ENCODE measurements around the gene PAN2.
A peak's percentile ranks its signal among the peaks of the same experiment; 100 is the strongest.
"Not testable (repeated sequence)": the region's sequence is repeated elsewhere in the genome, so short reads cannot be mapped to it uniquely, and the experiment has no call there.

PAN2 gene

DNA sequence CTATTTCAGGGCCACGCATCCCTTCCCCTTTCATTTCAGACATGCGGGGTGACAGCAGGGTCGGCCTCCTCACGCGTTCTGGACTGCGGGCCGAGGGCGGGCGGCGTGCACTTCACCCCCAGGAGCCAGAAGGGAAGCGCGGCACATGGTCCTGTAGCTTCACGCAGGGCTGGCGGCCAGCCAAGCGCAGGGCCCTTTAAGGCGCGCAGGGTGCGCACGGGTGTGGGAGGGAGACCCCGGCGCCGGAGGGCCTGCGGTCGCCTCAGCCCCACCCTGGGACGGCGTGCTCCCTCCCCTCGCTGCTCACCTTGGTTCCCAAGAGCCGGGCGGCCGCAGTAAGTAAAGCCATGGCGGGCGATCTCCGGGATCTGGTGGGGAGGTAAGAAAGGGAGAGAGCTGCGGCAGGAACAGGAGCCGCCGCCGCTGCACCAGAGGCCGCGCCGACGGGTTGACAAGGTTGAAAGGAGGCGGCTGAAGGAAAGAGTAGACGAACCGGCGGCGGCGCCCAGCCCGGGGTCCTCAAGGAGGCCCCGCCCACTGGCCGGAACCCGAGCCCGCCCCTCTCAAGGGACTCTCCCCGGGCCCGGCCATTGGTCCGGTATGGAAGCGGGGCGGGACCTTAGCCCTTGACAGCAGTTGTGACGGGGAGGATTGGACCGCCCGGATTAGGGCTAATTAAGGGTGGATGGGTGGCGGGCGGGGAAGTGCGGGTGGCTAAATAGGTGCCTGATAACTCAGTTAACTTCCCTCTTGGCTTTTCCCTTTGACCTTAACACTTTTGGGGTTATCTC is 33.8 kb downstream of the PAN2 start, which contains the start of gene CS:
TSS of gene CS (minus strand) at position 478 of the 791 bp plus-strand sequence. CDS start at position 349, 129 bp downstream.
- Histone ChIP-seq H3K9me3 (ENCODE audit: insufficient read depth, low read depth, low read length) (no peaks in the 10 kb centered on the region), H3K4me1 (ENCODE audit: insufficient read depth, low read length) (no peaks in the 10 kb centered on the region), H3K36me3 (ENCODE audit: insufficient read depth, low read depth, low read length) (peaks cover 35% of the 10 kb centered on the region), H3K27me3 (ENCODE audit: insufficient read depth, low read length) (no peaks in the 10 kb centered on the region), H3K4me3 (ENCODE audit: low read length) (peak within 1 kb of the TSS; percentile 94), H3K9ac (ENCODE audit: low read depth, low read length) (peak within 1 kb of the TSS; percentile 89), H3K27ac (ENCODE audit: low read length) (peak within 1 kb of the TSS; percentile 79)

DNA sequence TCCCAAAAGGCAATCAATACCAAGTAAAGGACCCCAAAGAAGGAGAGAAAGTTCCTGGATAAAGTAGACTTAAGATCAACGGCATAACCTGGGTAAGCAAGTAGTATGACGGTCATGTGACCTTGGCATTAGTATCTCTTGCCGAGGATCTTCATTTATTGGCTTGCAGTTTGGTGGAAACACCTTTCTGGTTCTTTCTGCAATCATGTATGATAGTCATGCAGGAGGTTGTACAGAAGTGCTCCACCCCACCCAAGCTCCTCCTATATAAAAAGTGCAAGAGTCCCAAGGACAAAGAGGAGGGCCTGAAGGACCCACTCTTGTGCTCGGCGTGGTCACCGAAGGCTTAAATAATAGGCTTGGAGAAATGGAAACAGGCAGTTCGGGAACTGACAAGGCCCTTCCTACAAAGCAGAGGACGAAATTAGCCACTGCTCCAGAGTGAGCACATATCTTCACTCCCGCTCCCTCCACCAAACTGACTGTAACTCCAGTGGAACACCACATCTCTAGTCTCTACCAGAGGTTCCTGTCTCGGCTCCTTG is 34.4 kb downstream of the PAN2 start:
- Histone ChIP-seq H3K9me3 (ENCODE audit: insufficient read depth, low read depth, low read length) (no peaks in the 10 kb centered on the region), H3K27ac (ENCODE audit: low read length) (no peak overlapping the region), H3K4me1 (ENCODE audit: insufficient read depth, low read length) (no peaks in the 10 kb centered on the region), H3K9ac (ENCODE audit: low read depth, low read length) (peak overlapping the region; percentile 89), H3K4me3 (ENCODE audit: low read length) (peak overlapping the region; percentile 94), H3K27me3 (ENCODE audit: insufficient read depth, low read length) (no peaks in the 10 kb centered on the region), H3K36me3 (ENCODE audit: insufficient read depth, low read depth, low read length) (peaks cover 34% of the 10 kb centered on the region)

DNA sequence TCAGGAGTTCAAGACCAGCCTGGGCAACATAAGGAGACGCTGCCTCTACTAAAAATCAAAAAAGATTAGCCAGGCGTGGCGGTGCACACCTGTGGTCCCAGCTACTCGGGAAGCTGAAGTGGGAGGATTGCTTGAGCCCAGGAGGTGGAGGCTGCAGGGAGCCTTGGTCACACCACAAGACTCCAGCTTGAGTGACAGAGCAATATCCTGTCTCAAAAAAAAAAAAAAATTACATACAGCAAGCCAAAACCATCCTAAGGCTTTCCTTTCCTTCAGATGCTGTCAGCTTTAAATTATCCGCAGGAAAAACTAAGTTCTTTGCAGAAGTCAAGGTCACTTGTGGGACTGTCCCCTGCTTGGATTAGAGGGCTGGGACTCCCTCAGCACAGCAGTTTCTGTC is 35.0 kb downstream of the PAN2 start:
- Histone ChIP-seq H3K27ac (ENCODE audit: low read length) (no peak overlapping the region), H3K4me1 (ENCODE audit: insufficient read depth, low read length) (no peaks in the 10 kb centered on the region)

DNA sequence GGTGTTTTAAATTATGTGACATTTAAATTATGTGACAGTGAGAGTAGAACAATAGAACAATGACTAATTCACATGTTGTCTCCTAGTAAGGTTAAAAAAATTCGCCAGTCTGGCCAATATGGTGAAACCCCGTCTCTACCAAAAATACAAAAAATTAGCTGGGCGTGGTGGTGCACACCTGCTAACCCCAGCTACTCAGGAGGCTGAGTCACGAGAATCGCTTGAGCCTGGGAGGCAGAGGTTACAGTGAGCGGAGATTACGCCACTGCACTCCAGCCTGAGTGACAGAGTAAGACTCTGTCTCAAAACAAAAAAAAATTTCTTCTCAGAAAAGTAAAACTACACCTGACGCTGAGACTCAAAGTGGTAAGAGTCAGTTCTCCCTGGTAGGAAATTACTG is 36.4 kb downstream of the PAN2 start:
- Histone ChIP-seq H3K4me3 (ENCODE audit: low read length) (no peak overlapping the region), H3K27ac (ENCODE audit: low read length) (no peak overlapping the region), H3K36me3 (ENCODE audit: insufficient read depth, low read depth, low read length) (peaks cover 37% of the 10 kb centered on the region), H3K27me3 (ENCODE audit: insufficient read depth, low read length) (no peaks in the 10 kb centered on the region), H3K4me1 (ENCODE audit: insufficient read depth, low read length) (no peaks in the 10 kb centered on the region), H3K9me3 (ENCODE audit: insufficient read depth, low read depth, low read length) (no peaks in the 10 kb centered on the region), H3K9ac (ENCODE audit: low read depth, low read length) (no peak overlapping the region)

More for the DNA sequence above, 35.0 kb downstream of the PAN2 start:
- peak overlapping the region; percentile 89 for H3K9ac ChIP-seq (ENCODE audit: low read depth, low read length)
- H3K4me3 ChIP-seq (ENCODE audit: low read length) = peak overlapping the region; percentile 94
- no peaks in the 10 kb centered on the region for H3K9me3 ChIP-seq (ENCODE audit: insufficient read depth, low read depth, low read length)
- no peaks in the 10 kb centered on the region for H3K27me3 ChIP-seq (ENCODE audit: insufficient read depth, low read length)
- H3K36me3 ChIP-seq (ENCODE audit: insufficient read depth, low read depth, low read length) = peaks cover 34% of the 10 kb centered on the region

DNA sequence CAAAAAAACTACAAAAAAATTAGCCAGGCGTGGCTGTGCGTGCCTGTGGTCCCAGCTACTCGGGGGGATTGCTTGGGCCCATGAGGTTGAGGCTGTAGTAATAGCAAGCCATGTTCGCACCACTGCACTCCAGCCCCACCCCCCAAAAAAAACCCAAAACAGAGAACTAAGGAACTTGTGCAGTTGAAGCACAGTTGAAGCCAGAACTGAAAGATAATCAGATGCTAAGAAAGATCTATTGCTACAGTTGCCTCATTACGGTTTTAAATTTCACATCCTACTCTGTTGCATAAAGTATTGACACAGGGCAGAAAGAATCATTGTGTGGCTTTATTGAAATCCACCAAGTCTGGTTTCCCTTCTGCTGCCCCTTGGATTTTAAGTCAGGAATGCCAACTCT is 37.5 kb downstream of the PAN2 start:
- H3K4me1 ChIP-seq (ENCODE audit: insufficient read depth, low read length) = no peaks in the 10 kb centered on the region
- H3K27me3 ChIP-seq (ENCODE audit: insufficient read depth, low read length) = no peaks in the 10 kb centered on the region
- no peaks in the 10 kb centered on the region for H3K9me3 ChIP-seq (ENCODE audit: insufficient read depth, low read depth, low read length)
- no peak overlapping the region for H3K9ac ChIP-seq (ENCODE audit: low read depth, low read length)
- peaks cover 36% of the 10 kb centered on the region for H3K36me3 ChIP-seq (ENCODE audit: insufficient read depth, low read depth, low read length)
- H3K27ac ChIP-seq (ENCODE audit: low read length) = no peak overlapping the region
- H3K4me3 ChIP-seq (ENCODE audit: low read length) = no peak overlapping the region

DNA sequence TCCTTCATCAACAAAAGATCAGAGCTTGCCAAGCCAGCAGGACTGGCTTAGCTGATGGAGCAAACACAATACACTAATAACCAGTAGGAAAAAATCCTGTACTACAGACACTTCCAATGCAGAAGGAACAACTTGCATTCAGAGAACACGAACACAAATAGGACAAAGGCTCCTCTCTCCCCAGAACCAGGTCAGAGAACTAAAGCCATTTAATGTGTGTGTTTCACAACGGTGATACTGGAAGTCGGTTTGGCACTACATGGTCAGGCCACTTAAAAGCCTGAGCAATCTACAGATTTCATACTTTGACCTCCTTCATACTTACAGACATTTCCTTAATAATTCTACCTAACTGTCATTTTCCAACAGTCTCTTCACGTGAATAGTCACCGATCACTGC is 40.0 kb downstream of the PAN2 start:
- Histone ChIP-seq H3K4me3 (ENCODE audit: low read length) (no peak overlapping the region), H3K9ac (ENCODE audit: low read depth, low read length) (no peak overlapping the region), H3K27me3 (ENCODE audit: insufficient read depth, low read length) (no peaks in the 10 kb centered on the region), H3K27ac (ENCODE audit: low read length) (no peak overlapping the region), H3K9me3 (ENCODE audit: insufficient read depth, low read depth, low read length) (no peaks in the 10 kb centered on the region), H3K36me3 (ENCODE audit: insufficient read depth, low read depth, low read length) (peaks cover 50% of the 10 kb centered on the region), H3K4me1 (ENCODE audit: insufficient read depth, low read length) (no peaks in the 10 kb centered on the region)

DNA sequence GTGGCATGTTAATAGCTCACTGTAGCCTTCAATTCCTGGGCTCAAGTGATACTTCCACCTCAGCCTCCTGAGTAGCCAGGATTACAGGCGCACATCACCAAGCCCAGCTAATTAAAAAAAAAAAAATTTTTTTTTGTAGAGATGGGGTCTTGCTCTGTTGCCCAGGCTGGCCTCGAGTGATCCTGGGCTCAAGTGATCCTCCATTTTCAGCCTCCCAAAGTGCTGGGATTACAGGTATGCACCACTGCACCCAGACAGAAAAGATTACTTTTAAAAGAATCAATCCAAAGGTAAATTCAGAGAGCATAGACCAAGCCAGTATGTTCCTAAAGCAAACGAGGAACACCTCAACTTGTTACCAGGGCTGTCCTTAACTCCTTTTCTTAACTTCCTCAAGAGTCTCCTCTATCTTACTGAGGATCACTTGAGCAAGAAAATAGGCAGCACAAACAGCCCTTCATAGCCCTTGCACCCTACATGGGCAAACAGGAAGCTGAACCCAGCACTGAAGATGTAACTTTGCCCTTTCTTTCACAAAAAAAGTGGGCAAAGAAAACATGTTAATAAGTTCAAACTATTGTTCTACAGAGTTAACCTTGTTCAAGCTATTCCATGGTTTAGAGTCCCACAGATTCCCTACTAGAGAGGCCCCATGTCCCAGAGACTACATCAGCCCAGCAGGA is 45.0 kb downstream of the PAN2 start:
- Histone ChIP-seq H3K4me1 (ENCODE audit: insufficient read depth, low read length) (peaks cover 4% of the 10 kb centered on the region), H3K9ac (ENCODE audit: low read depth, low read length) (no peak overlapping the region), H3K9me3 (ENCODE audit: insufficient read depth, low read depth, low read length) (no peaks in the 10 kb centered on the region), H3K27me3 (ENCODE audit: insufficient read depth, low read length) (no peaks in the 10 kb centered on the region), H3K4me3 (ENCODE audit: low read length) (no peak overlapping the region), H3K27ac (ENCODE audit: low read length) (no peak overlapping the region), H3K36me3 (ENCODE audit: insufficient read depth, low read depth, low read length) (peaks cover 43% of the 10 kb centered on the region)

DNA sequence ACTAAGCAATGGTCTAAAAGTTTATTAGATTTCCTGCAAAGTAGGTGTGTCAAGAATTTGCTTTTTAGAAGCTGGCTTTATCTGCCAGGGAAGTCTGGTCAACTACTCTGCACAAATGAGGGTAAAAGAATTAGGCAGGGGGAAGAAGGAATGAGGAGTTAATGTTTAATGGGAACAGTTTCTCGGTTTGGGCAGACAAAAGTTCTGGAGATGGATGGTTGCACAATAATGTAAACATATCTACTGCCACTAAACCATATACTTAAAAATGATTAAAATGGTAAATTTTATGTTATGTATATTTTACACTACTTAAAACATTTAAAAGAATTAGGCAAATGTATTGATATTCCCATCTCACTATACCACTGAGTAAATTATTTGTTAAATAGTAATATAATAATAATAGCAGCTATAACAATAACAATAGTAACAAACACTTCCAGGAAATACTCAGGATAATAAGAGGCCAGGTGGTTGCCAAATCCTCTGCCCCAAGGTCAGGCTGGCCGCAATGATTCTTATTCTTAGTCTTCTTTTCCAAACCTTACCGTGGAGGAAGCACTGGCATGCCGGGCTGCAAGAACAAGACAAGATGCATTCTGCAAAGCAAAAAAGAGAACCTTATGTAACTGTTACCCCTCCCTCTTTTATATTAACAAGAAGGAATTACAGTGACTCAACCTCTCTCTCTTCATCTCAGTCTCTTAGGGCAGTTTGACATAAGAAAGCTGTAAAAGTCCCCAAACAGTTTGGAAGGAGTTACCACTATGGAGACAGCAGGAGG is 47.6 kb downstream of the PAN2 start:
- peaks cover 60% of the 10 kb centered on the region for H3K36me3 ChIP-seq (ENCODE audit: insufficient read depth, low read depth, low read length)
- H3K27me3 ChIP-seq (ENCODE audit: insufficient read depth, low read length) = no peaks in the 10 kb centered on the region
- H3K4me3 ChIP-seq (ENCODE audit: low read length) = no peak overlapping the region
- H3K4me1 ChIP-seq (ENCODE audit: insufficient read depth, low read length) = peaks cover 4% of the 10 kb centered on the region
- no peak overlapping the region for H3K9ac ChIP-seq (ENCODE audit: low read depth, low read length)
- H3K27ac ChIP-seq (ENCODE audit: low read length) = no peak overlapping the region
- no peaks in the 10 kb centered on the region for H3K9me3 ChIP-seq (ENCODE audit: insufficient read depth, low read depth, low read length)

DNA sequence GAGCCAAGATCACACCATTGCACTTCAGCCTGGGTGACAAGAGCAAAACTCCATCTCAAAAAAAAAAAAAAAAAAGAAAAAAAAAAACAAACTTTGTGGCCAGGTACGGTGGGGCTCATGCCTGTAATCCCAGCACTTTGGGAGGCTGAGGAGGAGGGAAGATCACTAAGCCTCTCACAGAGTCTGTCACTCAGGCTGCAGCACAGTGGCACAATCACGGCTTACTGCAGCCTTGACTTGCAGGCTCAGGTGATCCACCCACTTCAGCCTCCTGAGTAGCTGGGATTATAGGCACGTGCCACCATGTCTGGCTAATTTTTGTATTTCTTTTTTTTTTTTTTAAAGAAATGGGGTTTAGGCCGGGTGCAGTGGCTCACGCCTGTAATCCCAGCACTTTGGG is 49.5 kb downstream of the PAN2 start:
- peaks cover 70% of the 10 kb centered on the region for H3K36me3 ChIP-seq (ENCODE audit: insufficient read depth, low read depth, low read length)

DNA sequence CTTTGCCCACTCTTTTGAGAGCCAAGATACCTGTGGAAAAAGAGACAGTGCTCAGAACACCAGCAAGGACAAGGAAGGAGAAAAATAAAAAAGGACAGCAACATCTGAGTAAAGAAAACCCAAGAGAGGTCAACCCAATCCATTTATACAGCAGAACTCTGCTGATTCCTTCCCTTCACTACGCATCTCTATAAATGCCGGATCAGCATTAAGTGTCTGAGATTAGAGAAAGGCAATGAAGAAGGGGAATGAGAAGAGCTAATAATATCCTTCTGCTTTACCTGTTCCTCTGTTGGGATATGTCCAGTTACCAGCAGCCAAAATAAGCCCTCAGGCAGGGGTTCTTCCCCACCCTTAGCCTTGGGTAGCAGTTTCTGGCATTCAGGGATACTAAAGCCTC is 51.2 kb downstream of the PAN2 start:
- Histone ChIP-seq H3K4me1 (ENCODE audit: insufficient read depth, low read length) (peaks cover 4% of the 10 kb centered on the region), H3K27me3 (ENCODE audit: insufficient read depth, low read length) (no peaks in the 10 kb centered on the region), H3K4me3 (ENCODE audit: low read length) (no peak overlapping the region), H3K36me3 (ENCODE audit: insufficient read depth, low read depth, low read length) (peaks cover 79% of the 10 kb centered on the region), H3K9me3 (ENCODE audit: insufficient read depth, low read depth, low read length) (no peaks in the 10 kb centered on the region), H3K9ac (ENCODE audit: low read depth, low read length) (no peak overlapping the region), H3K27ac (ENCODE audit: low read length) (no peak overlapping the region)

More for the DNA sequence above, 49.5 kb downstream of the PAN2 start:
- not testable (repeated sequence) for H3K4me3 ChIP-seq (ENCODE audit: low read length); H3K27me3 ChIP-seq (ENCODE audit: insufficient read depth, low read length); H3K27ac ChIP-seq (ENCODE audit: low read length); H3K4me1 ChIP-seq (ENCODE audit: insufficient read depth, low read length); H3K9ac ChIP-seq (ENCODE audit: low read depth, low read length); H3K9me3 ChIP-seq (ENCODE audit: insufficient read depth, low read depth, low read length)

DNA sequence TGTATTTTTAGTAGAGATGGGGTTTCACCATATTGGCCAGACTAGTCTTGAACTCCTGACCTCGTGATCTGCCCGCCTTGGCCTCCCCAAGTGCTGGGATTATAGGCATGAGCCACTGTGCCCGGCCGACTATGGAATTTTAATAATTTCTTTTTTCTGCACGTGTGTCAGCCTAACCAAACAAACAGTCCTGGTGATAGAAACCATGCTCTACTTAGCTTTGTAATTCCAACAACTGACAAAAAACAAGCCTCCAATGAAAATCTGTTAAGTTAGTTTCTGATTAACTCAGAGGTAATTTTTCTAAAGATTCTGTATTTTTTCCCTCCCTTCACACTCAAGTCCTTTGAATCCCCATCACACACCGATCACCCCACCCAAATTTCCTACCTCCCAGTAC is 51.8 kb downstream of the PAN2 start:
- Histone ChIP-seq H3K4me3 (ENCODE audit: low read length) (no peak overlapping the region), H3K4me1 (ENCODE audit: insufficient read depth, low read length) (peaks cover 4% of the 10 kb centered on the region), H3K27ac (ENCODE audit: low read length) (no peak overlapping the region), H3K36me3 (ENCODE audit: insufficient read depth, low read depth, low read length) (peaks cover 81% of the 10 kb centered on the region), H3K9ac (ENCODE audit: low read depth, low read length) (no peak overlapping the region), H3K9me3 (ENCODE audit: insufficient read depth, low read depth, low read length) (no peaks in the 10 kb centered on the region), H3K27me3 (ENCODE audit: insufficient read depth, low read length) (no peaks in the 10 kb centered on the region)
